MM.1S (cell line): ENCODE results near the gene GPR75.

ENCODE experiments used
- CTCF ChIP-seq: fragments of 300-600 bp; sonication (generic); IDR thresholded peaks from 2 replicates; pipeline ENCODE4 v1.5.1; 2016; ENCODE audit warnings: antibody characterized with exemption, low read length, mixed read lengths
- EZH2 ChIP-seq: fragments of 300-600 bp; sonication (generic); optimal IDR thresholded peaks from 2 replicates; pipeline ENCODE3; 2017; ENCODE audit warnings: low read depth, mild to moderate bottlenecking, antibody characterized with exemption, low read length, mixed read lengths
- EZH2phosphoT487 ChIP-seq: fragments of 300-600 bp; sonication (generic); IDR thresholded peaks from 2 replicates; pipeline ENCODE4 v1.6.1; 2018; ENCODE audit warnings: antibody characterized with exemption, low read length

DNA sequence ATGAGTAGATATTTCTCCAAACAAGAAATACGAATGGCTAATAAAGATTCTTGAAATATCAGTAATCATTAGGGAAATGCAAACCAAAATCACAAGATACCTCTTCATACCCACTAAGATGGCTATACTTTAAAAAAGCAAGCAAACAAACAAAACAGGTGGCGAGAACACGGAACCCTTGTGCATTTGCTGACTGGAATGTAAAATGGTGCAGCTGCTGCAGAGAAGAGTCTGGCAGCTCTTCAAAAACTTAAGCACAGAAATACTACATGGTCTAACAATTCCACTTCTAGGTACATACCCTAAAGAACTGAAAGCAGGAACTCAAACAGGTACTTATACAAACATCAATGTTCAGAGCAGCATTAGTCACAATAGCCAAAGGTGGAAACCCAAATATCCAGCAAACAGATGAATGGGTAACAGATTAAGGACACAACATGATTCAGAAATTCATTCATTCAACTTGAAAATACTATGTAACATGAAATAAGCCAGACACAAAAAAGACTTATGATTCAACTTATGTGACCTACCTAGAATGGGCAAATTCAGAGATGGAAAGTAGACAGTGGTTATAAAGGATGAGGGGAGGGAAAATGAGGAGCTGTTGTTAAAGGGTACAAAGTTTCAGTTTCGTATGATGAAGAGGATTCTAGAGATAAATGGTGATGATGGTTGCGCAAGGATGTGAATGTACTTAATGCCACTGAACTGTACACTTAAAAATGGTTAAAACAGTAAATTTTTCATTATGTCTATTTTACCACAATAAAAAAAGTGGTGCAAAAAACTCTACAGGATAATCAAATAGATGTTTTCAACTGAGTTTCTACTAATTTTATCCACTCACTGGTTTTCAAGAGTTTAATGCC lies 26.9 kb upstream of the GPR75 start:
- TF ChIP-seq CTCF = no peak
- no peak for TF ChIP-seq EZH2
- TF ChIP-seq EZH2phosphoT487 = no peak
